GM21717 (cell line): ENCODE data around the gene FAF1.
A peak's percentile ranks its signal among the peaks of the same experiment; 100 is the strongest.
"Not testable (repeated sequence)": the region's sequence is repeated elsewhere in the genome, so short reads cannot be mapped to it uniquely, and the experiment has no call there.

Experiments
- ATAC-seq: cut with Tn5 transposase; IDR thresholded peaks from one replicate; pipeline ENCODE4 v1.9.1; 2021; ENCODE audit warnings: mild to moderate bottlenecking, moderate library complexity; ENCODE audit not compliant: unreplicated experiment

The FAF1 gene

GRCh38 chr1:50959913-50960844 is at the start of gene FAF1:
Gene FAF1 (minus strand): TSS chr1:50960267. CDS start chr1:50959811, 456 bp downstream.
- ATAC-seq, result peak; percentile 78

GRCh38 chr1:51009381-51009780 is 49.3 kb upstream of the FAF1 start:
- ATAC-seq, result no peak

- not testable (repeated sequence) for ATAC-seq
These were observed 45.5 kb upstream of the FAF1 start for GRCh38 chr1:51005549-51005948.

GRCh38 chr1:51002516-51002915 is 42.4 kb upstream of the FAF1 start:
- no peak for ATAC-seq

GRCh38 chr1:51000651-51001050 is 40.6 kb upstream of the FAF1 start:
- peak; percentile 14 for ATAC-seq

GRCh38 chr1:51000160-51000559 is 40.1 kb upstream of the FAF1 start:
- peak; percentile 92 for ATAC-seq

- not testable (repeated sequence) for ATAC-seq
These were observed 39.3 kb upstream of the FAF1 start for GRCh38 chr1:50999375-50999774.

- no peak for ATAC-seq
These were observed 36.0 kb upstream of the FAF1 start for GRCh38 chr1:50996083-50996482.

GRCh38 chr1:50995651-50996050 is 35.6 kb upstream of the FAF1 start:
- ATAC-seq, result no peak

- ATAC-seq, result no peak
These were observed 34.9 kb upstream of the FAF1 start for GRCh38 chr1:50994997-50995396.

GRCh38 chr1:50993645-50994044 is 33.6 kb upstream of the FAF1 start:
- no peak for ATAC-seq

- ATAC-seq, result no peak
These were observed 32.7 kb upstream of the FAF1 start for GRCh38 chr1:50992532-50993318.

GRCh38 chr1:50989694-50990093 is 29.6 kb upstream of the FAF1 start:
- no peak for ATAC-seq

GRCh38 chr1:50986653-50987052 is 26.6 kb upstream of the FAF1 start:
- no peak for ATAC-seq

- no peak for ATAC-seq
These were observed 25.0 kb upstream of the FAF1 start for GRCh38 chr1:50985094-50985493.

- ATAC-seq, result no peak
These were observed 23.2 kb upstream of the FAF1 start for GRCh38 chr1:50983219-50983802.

- no peak for ATAC-seq
These were observed 22.5 kb upstream of the FAF1 start for GRCh38 chr1:50982611-50983010.

- no peak for ATAC-seq
These were observed 21.7 kb upstream of the FAF1 start for GRCh38 chr1:50981741-50982140.

GRCh38 chr1:50980505-50980904 is 20.4 kb upstream of the FAF1 start:
- no peak for ATAC-seq

GRCh38 chr1:50979937-50980336 is 19.9 kb upstream of the FAF1 start:
- ATAC-seq, result no peak
